ENCODE results near the gene TUFT1. TPM values are rescaled to one million over a fixed set of nuclear protein-coding genes. Genes with fewer than 3 reads are reported as not detected.
A peak's percentile ranks its signal among the peaks of the same experiment; 100 is the strongest.

TUFT1 gene
- total and polyA plus RNA-seq, 2 of the 4 experiments (the other 2 are of a cell fraction), result 21.2 to 30.3 TPM

GRCh38 chr1:151539321-151540020 is 638 bp upstream of the TUFT1 start:
- ChIA-PET CTCF (interaction anchor here (0.5 to 1.1 kb wide), 3 partner anchors 98 to 195 kb away, joined by 3 to 7 read pairs (median 4); no protein-coding TSS in a partner anchor), POLR2A (ENCODE audit: unreplicated experiment) (no interaction called here)
- ATAC-seq (ENCODE audit: low read depth) (peak; percentile 24), DNase-seq (peak; percentile 96)
- Histone ChIP-seq H3K23ac (ENCODE audit: low read depth, low read length) (peak overlapping the region; percentile 67), H2BK5ac (ENCODE audit: low read depth, low read length, poor library complexity, severe bottlenecking) (peak overlapping the region; percentile 51), H2BK120ac (ENCODE audit: low read depth, low read length) (peak overlapping the region; percentile 61), H3K56ac (ENCODE audit: extremely low read depth, insufficient read depth, low read length) (0 out of 2 replicates have a peak overlapping the region, but pooled peaks have one; percentile 4), H2BK20ac (ENCODE audit: low read depth, low read length) (peak overlapping the region; percentile 75), H3K4ac (ENCODE audit: low read depth, low read length) (peak overlapping the region; percentile 82), H2AFZ (replicated peaks; ENCODE audit: low read length, poor library complexity) (peak overlapping the region; percentile 92), H3K27ac (ENCODE audit: insufficient read depth, low read length) (peak overlapping the region; percentile 35), H3K79me1 (ENCODE audit: low read depth in 1 of 2, low read length in 2 of 2) (peaks cover 8 to 50% of the 10 kb centered on the region in 2 experiments; a peak in 3 of 4 replicates), H2BK15ac (ENCODE audit: low read depth, low read length) (peak overlapping the region; percentile 80; the same call in 1 of the 3 replicates), H2AK9ac (replicated peaks; ENCODE audit: low read depth, low read length, poor library complexity) (peak overlapping the region; percentile 81), H4K5ac (ENCODE audit: low read depth, low read length) (0 out of 2 replicates have a peak overlapping the region, but pooled peaks have one; percentile 14), H4K91ac (ENCODE audit: insufficient read depth, low read depth, low read length) (peak overlapping the region; percentile 50), H3K18ac (ENCODE audit: low read depth, low read length) (peak overlapping the region; percentile 36; the same call in 1 of the 2 replicates), H3K4me3 (ENCODE audit: insufficient read depth, low read depth, low read length) (peak overlapping the region; percentile 73; the same call in 1 of the 2 replicates), H3K4me2 (ENCODE audit: low read depth, low read length) (peak overlapping the region; percentile 63), H3K9ac (ENCODE audit: low read depth, low read length) (no peak overlapping the region), H2AK5ac (ENCODE audit: low read depth, low read length) (peak overlapping the region; percentile 54), H4K20me1 (ENCODE audit: insufficient read depth, low read length) (peaks cover 16% of the 10 kb centered on the region), H3K27me3 (ENCODE audit: control insufficient read depth, insufficient read depth, low read length) (no peaks in the 10 kb centered on the region), H3K4me1 (ENCODE audit: control insufficient read depth, insufficient read depth, low read length) (peaks cover 32% of the 10 kb centered on the region), H3K9me3 (ENCODE audit: control insufficient read depth, insufficient read depth, low read length) (no peaks in the 10 kb centered on the region), H3K9me1 (ENCODE audit: insufficient read depth, low read length) (peaks cover 34% of the 10 kb centered on the region), H3K36me3 (ENCODE audit: control insufficient read depth, insufficient read depth, low read length) (no peaks in the 10 kb centered on the region), H3K14ac (replicated peaks; ENCODE audit: low read depth, low read length) (peak overlapping the region; percentile 60), H4K8ac (ENCODE audit: low read depth in 2 of 2, low read length in 2 of 2) (peak overlapping the region; percentile 19 to 59; a peak in 1 of 4 replicates)
- BruUV-seq (replicated peaks), result no TSS peak
- 50% methylated on average over 1 of the region's 7 CpGs; no CpG with 5 or more reads in 1 of the 2 experiments for WGBS, 2 experiments (ENCODE audit: extremely low coverage in 2 of 2, insufficient read length in 1 of 2)
- intact Hi-C loops (cut with micrococcal nuclease) (loop anchor here (2.0 to 10.0 kb wide), 3 partner anchors 81 to 295 kb away; partner anchors contain the start of genes C2CD4D, PI4KB, POGZ and RORC), in situ Hi-C loops (cut with MboI; ENCODE audit: low sequenced_read_pairs) (loop anchor here (10.0 kb wide), 2 partner anchors 195 to 455 kb away; partner anchors contain the start of gene S100A10), dilution Hi-C loops (cut with HindIII; ENCODE audit: low sequenced_read_pairs, unreplicated experiment) (no loop called here)
- no peak for TF ChIP-seq MXI1 (IDR thresholded peaks at IDR 0.05; ENCODE audit: borderline replicate concordance, low read depth, low read length)
- TF ChIP-seq BHLHE40 (IDR thresholded peaks at IDR 0.05; ENCODE audit: low read depth, low read length), result no peak
- TF ChIP-seq RAD21 (IDR thresholded peaks at IDR 0.05; ENCODE audit: low read length), result no peak
- TF ChIP-seq RFX5 (IDR thresholded peaks at IDR 0.05; ENCODE audit: low read depth, low read length), result no peak
- no peak for TF ChIP-seq CHD1 (IDR thresholded peaks at IDR 0.05; ENCODE audit: low read depth, low read length)
- no peak for TF ChIP-seq ELK1 (IDR thresholded peaks at IDR 0.05; ENCODE audit: borderline replicate concordance, low read depth, low read length)
- TF ChIP-seq CEBPB (IDR thresholded peaks at IDR 0.05; ENCODE audit: low read depth, low read length), result no peak
- no peak for TF ChIP-seq MAFK (IDR thresholded peaks at IDR 0.05; ENCODE audit: low read depth, low read length)
- TF ChIP-seq RCOR1 (IDR thresholded peaks at IDR 0.05; ENCODE audit: insufficient replicate concordance, low read length), result no peak
- no peak for TF ChIP-seq MAZ (IDR thresholded peaks at IDR 0.05; ENCODE audit: borderline replicate concordance, low read depth, low read length)
- TF ChIP-seq POLR2A (IDR thresholded peaks at IDR 0.05; ENCODE audit: low read depth, low read length), result no peak
- TF ChIP-seq FOS (IDR thresholded peaks at IDR 0.05; ENCODE audit: low read depth, low read length), result no peak
- no peak for TF ChIP-seq CTCF (conservative IDR thresholded peaks at IDR 0.05; ENCODE audit: low read depth, low read length)
- TF ChIP-seq SMC3 (IDR thresholded peaks at IDR 0.05; ENCODE audit: low read depth, low read length), result no peak
